AG04450 (cell line): ENCODE measurements around the gene SH3PXD2A. TPM values are rescaled to one million over a fixed set of nuclear protein-coding genes. Genes with fewer than 3 reads are reported as not detected.

Experiments used
- CTCF ChIA-PET: fragments of 300-600, 350-600 bp; formaldehyde crosslinking; extraction: SDS; loops from one replicate; lab custom pipeline; 2022; ENCODE audit warnings: antibody characterized with exemption, inconsistent platforms; lab: Charles Lee
- POLR2A ChIA-PET: fragments of 350-600 bp; formaldehyde crosslinking; extraction: SDS; loops from one replicate; lab custom pipeline; 2021; ENCODE audit warnings: antibody characterized with exemption, inconsistent platforms; lab: Yijun Ruan, JAX
- DNase-seq: peaks from one replicate; pipeline ENCODE4 v3.0.0-alpha.2; 2011; ENCODE audit warnings: low read depth, low spot score
- H3K27ac ChIP-seq: one replicate; pipeline ENCODE4 v1.5.1; 2012; ENCODE audit warnings: low read depth, low read length, control low read depth
- H3K27me3 ChIP-seq: one replicate; pipeline ENCODE4 v1.6.0; 2012; ENCODE audit warnings: low read length; ENCODE audit not compliant: control insufficient read depth, insufficient read depth
- H3K4me3 ChIP-seq: 2 replicates; pipeline ENCODE4 v1.5.1; 2011; ENCODE audit warnings: mild to moderate bottlenecking, low read depth, low read length, control low read depth
- H3K9me3 ChIP-seq: 2 replicates; pipeline ENCODE4 v1.5.1; 2012; ENCODE audit warnings: low read length; ENCODE audit not compliant: control insufficient read depth, insufficient read depth
- CTCF ChIP-seq: IDR thresholded peaks from 2 replicates; pipeline ENCODE4 v1.5.1; 2011; ENCODE audit warnings: low read depth, low read length, control low read depth, inconsistent platforms
- polyA plus RNA-seq: library from polyadenylated mRNA; depleted of rRNA; stranded (reverse); fragments of >200 nt; gene quantifications from 2 replicates; pipeline ENCODE4 v1.2.3, GENCODE V29; 2011

SH3PXD2A gene
- polyA plus RNA-seq, 1 experiment: 22.9 TPM

GRCh38 chr10:103718247-103718620 is 137.1 kb downstream of the SH3PXD2A start:
- Histone ChIP-seq H3K27ac (no peak overlapping the region), H3K27me3 (no peaks in the 10 kb centered on the region), H3K9me3 (peaks cover 2% of the 10 kb centered on the region; the same call in 1 of the 2 replicates), H3K4me3 (no peak overlapping the region)
- POLR2A ChIA-PET: no interaction called here
- CTCF ChIA-PET: interaction anchor here (0.5 to 1.6 kb wide), 4 partner anchors 16 to 556 kb away, joined by 3 to 8 read pairs (median 4); no protein-coding TSS in a partner anchor
- TF ChIP-seq CTCF: no peak
- DNase-seq: no peak

GRCh38 chr10:103717341-103718246 is 137.8 kb downstream of the SH3PXD2A start:
- TF ChIP-seq CTCF: no peak

GRCh38 chr10:103716206-103717160 is 138.9 kb downstream of the SH3PXD2A start:
- ChIA-PET POLR2A (no interaction called here), CTCF (interaction anchor here (1.0 kb wide), 1 partner anchor 172 kb away, joined by 4 read pairs; no protein-coding TSS in a partner anchor)
- no peak overlapping the region for H3K4me3 ChIP-seq
- peak overlapping the region; percentile 47 for H3K27ac ChIP-seq
- peaks cover 2% of the 10 kb centered on the region; the same call in 1 of the 2 replicates for H3K9me3 ChIP-seq
- TF ChIP-seq CTCF: no peak
- no peaks in the 10 kb centered on the region for H3K27me3 ChIP-seq
- no peak for DNase-seq

More at GRCh38 chr10:103717341-103718246, 137.8 kb downstream of the SH3PXD2A start:
- no peak overlapping the region for H3K4me3 ChIP-seq
- H3K27ac ChIP-seq: no peak overlapping the region
- no peak for DNase-seq
- H3K27me3 ChIP-seq: no peaks in the 10 kb centered on the region
- peaks cover 2% of the 10 kb centered on the region; the same call in 1 of the 2 replicates for H3K9me3 ChIP-seq
- ChIA-PET CTCF (interaction anchor here (0.5 to 1.6 kb wide), 4 partner anchors 140 to 557 kb away, joined by 3 to 8 read pairs (median 4); no protein-coding TSS in a partner anchor), POLR2A (no interaction called here)

- H3K27ac ChIP-seq: peak overlapping the region; percentile 47
- CTCF ChIA-PET: interaction anchor here (0.6 to 7.4 kb wide), 5 partner anchors 9 to 171 kb away, joined by 3 to 186 read pairs (median 4); partner anchors contain the start of gene SH3PXD2A
Observed at GRCh38 chr10:103715430-103715829, 139.9 kb downstream of the SH3PXD2A start.

More at GRCh38 chr10:103715430-103715829, 139.9 kb downstream of the SH3PXD2A start:
- POLR2A ChIA-PET: no interaction called here
- Histone ChIP-seq H3K27me3 (no peaks in the 10 kb centered on the region), H3K9me3 (0 out of 2 replicates have a peak, but pooled peaks cover 2% of the 10 kb centered on the region), H3K4me3 (no peak overlapping the region)
- peak; percentile 67 for DNase-seq
- TF ChIP-seq CTCF: no peak
